ENCODE data around the gene GPRC5B.

DNA sequence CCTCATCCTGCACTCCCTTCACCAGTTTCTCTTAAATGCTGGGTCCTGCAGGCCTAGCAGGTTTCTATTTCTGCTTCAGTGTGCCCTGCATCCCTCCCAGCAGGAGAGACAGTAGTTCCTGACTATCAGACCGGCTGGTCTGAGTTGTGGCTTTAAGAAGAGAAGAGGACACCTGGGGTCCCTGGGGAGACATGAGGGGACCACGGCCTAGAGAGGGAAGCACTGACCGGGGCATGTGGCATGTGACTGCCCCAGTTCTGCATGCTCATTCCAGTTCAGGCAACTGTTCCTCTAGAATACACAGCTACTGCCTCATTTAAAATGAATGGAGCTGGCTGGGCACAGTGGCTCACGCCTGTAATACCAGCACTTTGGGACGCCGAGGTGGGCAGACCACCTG, 61.3 kb downstream of the GPRC5B start:
- TF ChIP-seq, protein P1, sequence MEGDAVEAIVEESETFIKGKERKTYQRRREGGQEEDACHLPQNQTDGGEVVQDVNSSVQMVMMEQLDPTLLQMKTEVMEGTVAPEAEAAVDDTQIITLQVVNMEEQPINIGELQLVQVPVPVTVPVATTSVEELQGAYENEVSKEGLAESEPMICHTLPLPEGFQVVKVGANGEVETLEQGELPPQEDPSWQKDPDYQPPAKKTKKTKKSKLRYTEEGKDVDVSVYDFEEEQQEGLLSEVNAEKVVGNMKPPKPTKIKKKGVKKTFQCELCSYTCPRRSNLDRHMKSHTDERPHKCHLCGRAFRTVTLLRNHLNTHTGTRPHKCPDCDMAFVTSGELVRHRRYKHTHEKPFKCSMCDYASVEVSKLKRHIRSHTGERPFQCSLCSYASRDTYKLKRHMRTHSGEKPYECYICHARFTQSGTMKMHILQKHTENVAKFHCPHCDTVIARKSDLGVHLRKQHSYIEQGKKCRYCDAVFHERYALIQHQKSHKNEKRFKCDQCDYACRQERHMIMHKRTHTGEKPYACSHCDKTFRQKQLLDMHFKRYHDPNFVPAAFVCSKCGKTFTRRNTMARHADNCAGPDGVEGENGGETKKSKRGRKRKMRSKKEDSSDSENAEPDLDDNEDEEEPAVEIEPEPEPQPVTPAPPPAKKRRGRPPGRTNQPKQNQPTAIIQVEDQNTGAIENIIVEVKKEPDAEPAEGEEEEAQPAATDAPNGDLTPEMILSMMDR (IDR thresholded peaks at IDR 0.05; ENCODE audit: extremely low read depth in 1 of 2, insufficient read depth in 1 of 2, low read depth in 1 of 2, low read length in 2 of 2), result no peak
- TF ChIP-seq EZH2 (IDR thresholded peaks at IDR 0.05; ENCODE audit: borderline replicate concordance, low read depth, low read length, severe bottlenecking), result no peak
- no peak for TF ChIP-seq FOS (IDR thresholded peaks at IDR 0.05; ENCODE audit: borderline replicate concordance, insufficient read depth, low read length)

Measured in endothelial cell of umbilical vein (primary cell).